ENCODE measurements around the gene OAS3.
"Not testable (repeated sequence)": the region's sequence is repeated elsewhere in the genome, so short reads cannot be mapped to it uniquely, and the experiment has no call there.

Gene OAS3, protein sequence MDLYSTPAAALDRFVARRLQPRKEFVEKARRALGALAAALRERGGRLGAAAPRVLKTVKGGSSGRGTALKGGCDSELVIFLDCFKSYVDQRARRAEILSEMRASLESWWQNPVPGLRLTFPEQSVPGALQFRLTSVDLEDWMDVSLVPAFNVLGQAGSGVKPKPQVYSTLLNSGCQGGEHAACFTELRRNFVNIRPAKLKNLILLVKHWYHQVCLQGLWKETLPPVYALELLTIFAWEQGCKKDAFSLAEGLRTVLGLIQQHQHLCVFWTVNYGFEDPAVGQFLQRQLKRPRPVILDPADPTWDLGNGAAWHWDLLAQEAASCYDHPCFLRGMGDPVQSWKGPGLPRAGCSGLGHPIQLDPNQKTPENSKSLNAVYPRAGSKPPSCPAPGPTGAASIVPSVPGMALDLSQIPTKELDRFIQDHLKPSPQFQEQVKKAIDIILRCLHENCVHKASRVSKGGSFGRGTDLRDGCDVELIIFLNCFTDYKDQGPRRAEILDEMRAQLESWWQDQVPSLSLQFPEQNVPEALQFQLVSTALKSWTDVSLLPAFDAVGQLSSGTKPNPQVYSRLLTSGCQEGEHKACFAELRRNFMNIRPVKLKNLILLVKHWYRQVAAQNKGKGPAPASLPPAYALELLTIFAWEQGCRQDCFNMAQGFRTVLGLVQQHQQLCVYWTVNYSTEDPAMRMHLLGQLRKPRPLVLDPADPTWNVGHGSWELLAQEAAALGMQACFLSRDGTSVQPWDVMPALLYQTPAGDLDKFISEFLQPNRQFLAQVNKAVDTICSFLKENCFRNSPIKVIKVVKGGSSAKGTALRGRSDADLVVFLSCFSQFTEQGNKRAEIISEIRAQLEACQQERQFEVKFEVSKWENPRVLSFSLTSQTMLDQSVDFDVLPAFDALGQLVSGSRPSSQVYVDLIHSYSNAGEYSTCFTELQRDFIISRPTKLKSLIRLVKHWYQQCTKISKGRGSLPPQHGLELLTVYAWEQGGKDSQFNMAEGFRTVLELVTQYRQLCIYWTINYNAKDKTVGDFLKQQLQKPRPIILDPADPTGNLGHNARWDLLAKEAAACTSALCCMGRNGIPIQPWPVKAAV

DNA sequence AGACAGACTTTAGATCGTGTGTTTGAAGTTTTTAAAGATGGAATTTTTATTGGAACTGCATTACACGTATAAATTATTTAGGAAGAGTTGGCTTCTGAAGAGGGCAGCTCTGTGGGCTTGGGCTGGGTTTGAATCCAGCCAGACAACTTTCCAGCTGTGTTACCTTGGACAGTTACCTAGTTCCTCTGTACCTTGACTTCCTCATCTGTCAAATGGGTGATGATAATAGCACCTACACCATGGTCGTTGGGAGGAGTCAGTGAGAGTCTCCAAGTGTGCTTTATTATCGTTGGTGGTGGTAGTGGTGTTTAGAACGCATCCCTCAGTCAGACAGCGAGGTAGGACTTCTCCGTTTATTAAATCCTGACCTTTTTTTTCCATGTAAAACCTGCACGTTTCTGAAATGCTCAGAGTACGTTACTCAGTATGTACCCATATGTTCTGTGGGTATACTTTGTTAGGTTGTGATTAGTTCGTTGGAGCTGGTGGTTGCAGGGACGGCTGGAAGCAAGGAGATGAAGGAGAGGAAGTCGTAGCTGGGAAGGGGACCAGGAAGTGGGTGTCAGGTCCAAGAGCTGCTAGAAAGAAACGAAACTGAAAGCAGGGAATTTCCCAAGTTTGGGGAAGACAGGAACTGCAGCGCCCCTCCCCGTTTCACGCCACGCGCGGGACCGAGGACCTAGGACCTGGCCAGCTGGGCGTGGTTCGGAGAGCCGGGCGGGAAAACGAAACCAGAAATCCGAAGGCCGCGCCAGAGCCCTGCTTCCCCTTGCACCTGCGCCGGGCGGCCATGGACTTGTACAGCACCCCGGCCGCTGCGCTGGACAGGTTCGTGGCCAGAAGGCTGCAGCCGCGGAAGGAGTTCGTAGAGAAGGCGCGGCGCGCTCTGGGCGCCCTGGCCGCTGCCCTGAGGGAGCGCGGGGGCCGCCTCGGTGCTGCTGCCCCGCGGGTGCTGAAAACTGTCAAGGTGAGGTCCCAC is at the start of gene OAS3:
Gene OAS3 (plus strand): TSS at position 734 of the 979 bp plus-strand sequence. CDS start 57 bp downstream, at position 791.
- DNase-seq: peak; percentile 62

DNA sequence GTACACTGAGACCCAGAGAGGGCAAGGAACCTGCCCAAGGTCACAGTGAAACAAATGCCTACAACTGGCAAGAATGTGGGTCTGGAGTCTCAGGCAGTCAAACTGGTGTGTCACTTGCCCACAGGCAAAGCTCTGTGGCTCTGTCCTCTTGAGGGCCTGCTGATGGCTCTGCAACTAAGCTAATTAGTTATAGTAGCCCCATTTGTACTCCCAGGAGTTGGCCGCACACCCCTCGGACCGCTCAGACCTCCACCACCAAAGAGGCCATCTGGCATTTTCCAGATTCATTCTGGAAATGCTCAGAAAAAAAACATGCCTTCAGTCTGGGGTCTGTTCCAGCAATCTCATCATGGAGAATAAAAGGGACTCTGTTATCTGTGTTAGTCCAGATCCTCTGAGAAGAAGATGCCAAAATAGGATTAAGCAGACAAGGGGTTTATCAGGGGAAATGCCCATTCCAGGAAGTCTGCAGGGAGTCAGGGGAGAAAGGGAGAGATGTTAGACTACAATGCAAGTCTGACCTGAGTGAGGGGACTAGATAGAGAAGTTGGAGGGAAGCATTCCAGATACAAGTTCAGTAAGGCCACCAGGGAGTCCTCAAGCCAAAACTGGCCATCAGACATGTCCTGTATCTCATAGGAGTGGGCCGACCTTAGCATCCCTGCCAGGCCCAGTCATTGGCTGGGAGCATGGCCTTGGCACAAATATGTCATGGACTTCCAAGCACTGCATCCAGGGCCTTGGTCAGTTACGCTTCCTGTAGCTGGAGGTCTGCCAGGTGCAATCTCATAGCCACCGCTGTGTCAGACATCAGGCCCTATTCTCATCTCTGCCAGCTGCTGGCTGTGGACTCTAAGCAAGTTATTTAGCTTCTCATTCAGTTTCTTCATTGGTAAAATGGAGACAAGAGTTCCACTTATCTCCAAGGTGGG is 46.9 kb upstream of the OAS3 start:
- no peak for DNase-seq

DNA sequence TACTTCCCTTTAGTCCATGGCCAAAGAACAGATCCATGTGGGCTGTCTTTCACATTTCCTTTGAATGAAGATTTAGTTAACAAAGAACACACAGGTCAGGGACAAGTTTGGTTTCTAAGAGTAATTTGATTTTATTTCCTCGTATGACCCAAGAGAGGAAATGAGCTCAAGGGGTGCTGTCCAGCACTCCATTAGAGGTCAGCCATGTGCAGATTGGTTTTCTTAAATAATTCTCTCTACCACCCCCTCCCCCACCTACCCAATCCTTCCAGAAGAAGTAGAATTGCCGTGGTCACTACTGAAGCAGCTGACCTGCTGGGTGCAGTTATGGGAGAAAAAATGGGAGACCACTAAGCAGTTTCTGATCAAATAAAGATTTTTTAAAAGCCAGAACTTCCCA is 45.4 kb upstream of the OAS3 start:
- no peak for DNase-seq

DNA sequence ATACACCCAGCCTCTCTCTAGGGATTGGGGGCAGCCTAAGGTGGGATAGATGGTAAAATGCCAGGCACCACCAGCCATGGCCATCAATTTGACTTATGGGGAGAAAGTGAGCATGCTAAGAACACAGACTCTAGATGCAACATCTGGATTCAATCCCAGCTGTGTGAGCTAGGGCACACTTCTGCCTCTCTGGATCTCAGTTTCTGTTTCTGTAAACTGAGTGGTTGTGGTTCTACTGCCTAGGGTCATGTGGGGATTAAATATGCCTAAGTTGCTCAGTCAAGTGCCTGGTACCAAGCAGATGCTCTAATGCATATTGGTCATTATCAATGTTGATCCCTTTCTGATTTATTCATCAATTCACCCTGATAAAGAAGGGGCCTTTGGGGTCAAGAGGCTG is 44.1 kb upstream of the OAS3 start:
- DNase-seq: no peak

DNA sequence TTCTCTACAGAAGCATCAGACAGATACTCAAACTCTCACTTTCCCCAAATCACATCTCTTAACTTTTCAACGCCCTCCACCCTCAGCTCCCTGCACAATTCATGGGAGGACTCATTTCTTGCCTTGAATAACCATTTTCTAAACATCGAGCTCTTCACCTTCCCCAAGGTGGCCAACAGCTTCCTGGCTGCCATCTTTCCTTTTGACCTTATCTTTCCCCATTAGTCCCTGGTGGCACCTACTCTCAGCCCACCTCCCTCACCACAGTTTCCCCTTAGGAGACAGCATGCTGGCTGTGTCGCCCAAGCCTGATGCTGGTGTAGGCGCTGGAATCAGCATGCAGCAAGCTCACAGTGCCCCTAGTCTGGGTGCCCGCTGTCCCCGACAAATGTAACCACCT is 39.9 kb upstream of the OAS3 start:
- DNase-seq: no peak

DNA sequence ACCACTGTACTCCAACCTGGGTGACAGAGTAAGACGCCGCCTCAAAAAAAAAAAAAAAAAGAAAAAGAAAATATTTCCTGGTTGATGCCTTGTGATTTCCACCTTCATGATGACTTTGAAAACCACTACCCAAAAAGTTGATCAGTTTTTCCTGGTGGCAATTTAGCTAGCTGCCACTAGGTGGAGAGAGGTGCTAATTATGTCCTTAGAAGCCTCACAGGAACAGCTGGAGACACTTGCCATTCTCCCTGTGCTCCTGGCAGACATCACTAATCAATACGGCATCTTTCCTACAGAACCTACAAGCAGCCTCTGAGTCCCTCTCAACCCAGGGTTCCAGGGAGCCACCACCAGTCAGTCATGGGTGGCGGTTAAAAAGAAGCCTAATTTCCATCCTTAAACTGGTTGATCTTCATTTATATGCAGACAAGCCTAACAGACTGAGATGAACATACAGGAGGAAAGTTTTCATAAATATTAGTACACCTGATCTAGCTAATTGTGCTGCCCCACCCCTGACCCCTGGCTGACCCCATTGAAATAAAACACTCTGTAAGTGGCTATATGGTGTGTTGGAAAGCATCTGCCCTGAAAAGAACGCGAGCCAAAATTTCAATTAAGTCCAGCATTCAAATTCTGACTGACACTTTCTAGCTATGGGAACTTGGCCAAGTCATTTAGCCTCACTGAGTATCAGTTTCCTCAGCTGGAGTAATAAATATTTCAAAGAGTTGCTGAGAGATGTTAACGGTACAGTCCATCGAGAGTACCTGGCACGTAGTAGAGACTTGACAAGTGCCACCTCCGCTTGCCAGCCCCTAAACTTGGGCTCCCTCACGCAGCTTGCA is 37.8 kb upstream of the OAS3 start:
- DNase-seq: peak; percentile 33

DNA sequence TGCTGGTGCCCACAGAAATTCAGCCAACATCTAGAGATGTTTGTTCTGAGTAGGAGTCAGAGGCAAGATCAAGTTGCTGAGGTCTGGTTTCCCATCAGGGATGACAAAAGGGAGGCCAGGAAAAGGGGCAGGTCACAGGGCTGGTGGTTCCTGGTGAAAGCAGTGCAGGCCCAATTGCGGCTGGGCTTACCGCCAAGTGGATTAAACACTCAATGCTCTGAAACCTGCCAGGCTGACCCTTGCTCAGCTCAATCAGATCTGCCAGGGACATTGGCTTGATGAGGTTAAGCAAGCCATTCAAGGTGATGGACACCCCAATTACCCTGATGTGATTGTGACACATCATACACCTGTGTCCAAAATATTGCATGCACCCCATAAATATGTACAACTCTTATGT is 37.0 kb upstream of the OAS3 start:
- no peak for DNase-seq

DNA sequence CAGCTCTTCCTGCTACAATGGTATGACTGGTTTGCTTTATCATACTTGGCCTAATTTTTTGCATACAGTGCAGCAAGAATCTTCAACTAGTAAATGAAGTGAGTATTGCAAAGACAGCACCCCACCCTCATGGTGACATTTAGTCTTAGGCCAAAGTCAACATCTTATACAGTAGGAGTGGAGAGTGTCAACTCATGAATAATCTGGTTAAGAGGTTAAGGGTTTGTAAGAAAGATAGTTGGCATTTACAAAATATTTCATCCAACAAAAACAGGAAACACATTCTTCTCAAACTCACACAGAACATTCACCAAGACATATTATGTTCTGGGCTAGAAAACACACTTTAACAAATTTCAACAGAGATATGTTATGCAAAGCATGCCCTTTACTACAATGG is 33.7 kb upstream of the OAS3 start:
- no peak for DNase-seq

DNA sequence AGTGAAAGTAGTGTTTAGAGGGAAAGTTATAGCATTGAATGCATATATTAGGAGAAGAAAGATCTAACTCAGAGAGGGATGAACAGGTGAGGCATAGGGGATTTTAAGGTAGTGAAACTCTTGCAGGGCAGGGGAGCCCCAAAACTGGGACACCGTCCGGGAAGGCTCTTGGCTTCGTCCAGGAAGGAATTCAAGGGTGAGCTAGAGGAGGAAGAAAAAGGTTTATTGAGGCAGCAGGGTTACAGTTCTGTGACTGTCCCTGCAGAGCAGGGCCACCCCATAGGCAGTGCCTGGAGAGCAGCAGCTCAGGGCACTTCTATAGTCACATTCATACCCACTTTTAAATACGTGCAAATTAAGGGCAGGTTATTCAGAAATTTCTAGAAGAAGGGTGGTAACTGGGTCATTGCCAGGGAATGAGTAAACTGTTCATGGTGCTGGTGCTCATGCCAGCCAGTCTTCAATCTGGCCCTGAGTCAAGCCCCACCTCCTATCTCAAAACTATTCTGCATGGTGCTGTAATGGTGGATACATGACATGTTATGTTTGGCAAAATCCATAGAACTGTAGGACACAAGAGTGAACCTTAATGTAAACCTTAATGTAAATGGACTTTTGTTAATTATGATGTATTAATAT is 32.7 kb upstream of the OAS3 start:
- no peak for DNase-seq

DNA sequence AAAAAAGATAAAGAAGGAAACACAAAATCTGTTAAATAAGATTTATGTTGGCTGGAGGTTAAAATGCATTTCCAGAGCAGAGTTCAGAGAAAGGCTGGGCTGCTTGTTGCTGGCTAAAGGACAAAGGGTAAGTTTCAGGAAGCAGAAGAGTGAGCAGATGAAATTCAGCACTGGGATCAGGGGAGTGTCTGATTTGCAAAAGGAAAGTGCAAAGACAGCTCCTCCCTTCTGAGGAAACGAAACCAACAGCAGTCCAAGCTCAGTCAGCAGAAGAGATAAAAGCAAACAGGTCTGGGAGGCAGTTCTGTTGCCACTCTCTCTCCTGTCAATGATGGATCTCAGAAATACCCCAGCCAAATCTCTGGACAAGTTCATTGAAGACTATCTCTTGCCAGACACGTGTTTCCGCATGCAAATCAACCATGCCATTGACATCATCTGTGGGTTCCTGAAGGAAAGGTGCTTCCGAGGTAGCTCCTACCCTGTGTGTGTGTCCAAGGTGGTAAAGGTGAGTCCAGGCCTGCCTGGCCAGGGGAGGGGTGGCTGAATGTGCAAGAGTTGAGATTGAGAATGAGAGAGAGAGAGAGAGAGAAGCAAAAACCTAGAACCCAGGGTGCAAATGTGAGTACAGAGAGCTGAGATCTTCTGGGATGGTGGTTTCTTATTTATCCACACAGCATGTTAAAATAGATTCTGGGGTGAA is 31.4 kb upstream of the OAS3 start, which contains the start of gene OAS1:
Gene OAS1 (plus strand): TSS at position 251 of the 703 bp plus-strand sequence. CDS start 78 bp downstream, at position 329.
- DNase-seq: peak; percentile 41

DNA sequence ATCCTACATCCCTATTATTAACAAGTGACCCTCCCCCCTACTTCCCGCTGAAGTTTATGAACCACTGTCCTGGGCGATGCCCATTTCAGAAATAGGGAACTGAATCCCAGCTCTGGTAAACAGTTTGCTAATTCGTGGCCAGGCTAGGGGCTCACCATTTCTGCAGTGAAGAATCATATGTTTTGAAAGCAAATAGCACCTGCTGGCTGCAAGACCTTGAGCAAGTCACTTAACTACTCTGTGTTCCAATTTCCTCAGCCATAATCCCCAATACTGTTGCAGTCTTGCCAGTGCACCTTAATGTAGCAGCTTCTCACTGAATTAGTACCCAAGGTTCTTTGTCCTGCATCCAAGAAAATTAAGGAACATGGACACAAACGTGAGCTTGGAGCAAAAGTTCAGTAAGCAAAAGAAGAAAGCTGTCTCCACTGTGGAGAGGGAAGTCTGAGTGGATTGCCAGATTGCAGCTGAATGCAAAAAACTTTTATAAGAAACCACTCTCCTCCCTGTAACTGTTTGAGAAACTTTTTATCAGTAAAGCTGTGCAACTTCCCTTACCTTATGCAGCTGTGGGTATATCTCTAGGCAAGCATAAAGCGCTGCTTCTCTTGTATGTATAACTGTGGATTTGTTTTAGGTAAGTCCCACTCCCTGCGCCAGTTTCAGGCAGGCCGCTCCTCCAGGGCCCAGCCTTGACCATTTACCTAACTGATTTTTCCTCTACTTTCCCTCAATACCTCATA is 30.7 kb upstream of the OAS3 start:
- no peak for DNase-seq

DNA sequence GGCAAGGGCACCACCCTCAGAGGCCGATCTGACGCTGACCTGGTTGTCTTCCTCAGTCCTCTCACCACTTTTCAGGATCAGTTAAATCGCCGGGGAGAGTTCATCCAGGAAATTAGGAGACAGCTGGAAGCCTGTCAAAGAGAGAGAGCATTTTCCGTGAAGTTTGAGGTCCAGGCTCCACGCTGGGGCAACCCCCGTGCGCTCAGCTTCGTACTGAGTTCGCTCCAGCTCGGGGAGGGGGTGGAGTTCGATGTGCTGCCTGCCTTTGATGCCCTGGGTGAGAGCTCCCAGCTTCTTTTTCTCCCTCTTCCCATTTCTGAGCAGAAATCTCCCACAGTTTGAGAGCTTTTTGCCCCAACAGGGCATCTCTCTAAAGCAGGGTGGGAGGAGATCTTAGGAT is 29.7 kb upstream of the OAS3 start:
- no peak for DNase-seq

DNA sequence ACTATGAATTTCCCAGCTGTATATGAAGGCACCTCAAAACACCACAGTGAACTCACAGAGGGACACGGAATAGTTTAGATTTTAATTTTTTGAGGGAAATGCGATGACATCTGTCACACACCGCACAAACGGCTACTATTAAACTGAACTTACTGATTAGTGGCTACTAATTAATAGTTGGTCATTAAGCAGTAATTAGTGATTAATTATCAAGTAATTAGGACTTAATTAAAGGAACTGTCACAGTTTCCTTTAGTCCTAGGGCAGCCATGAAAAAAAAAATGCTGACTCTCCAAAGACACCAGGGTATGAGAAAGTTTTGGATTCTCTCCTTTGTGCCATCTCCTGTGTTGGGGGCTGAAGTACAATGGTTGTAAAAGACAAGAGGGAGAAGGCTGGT is 28.6 kb upstream of the OAS3 start:
- no peak for DNase-seq

DNA sequence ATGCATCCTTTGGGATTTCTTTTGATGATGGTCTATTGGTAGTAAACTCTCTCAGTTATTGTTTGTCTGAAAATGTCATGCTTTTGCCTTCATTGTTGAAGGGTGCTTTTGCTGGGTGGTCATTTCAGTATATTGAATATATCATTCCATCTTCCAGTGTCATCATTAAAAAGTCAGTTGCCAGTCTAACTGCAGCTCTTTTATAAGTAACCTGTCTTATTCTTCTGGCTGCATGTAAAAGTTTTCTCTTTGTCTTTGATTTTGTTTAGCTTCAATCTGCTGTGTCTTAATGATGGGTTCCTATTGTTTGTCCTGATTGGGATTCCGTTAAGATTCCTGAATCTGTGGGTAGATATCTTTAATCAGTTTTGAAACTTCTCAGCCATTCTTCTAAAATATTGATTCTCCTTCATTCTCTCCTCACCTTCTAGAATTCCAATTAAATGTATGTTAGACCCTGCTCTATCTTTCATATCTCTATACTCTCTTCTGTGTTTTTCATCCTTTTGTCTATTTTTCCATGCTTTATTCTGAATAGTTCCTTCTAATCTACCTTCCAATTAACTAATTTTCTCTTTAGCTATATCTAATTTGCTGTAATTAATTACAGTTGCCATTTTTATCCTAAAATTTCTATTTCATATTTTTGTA is 25.1 kb upstream of the OAS3 start:
- DNase-seq: no peak

DNA sequence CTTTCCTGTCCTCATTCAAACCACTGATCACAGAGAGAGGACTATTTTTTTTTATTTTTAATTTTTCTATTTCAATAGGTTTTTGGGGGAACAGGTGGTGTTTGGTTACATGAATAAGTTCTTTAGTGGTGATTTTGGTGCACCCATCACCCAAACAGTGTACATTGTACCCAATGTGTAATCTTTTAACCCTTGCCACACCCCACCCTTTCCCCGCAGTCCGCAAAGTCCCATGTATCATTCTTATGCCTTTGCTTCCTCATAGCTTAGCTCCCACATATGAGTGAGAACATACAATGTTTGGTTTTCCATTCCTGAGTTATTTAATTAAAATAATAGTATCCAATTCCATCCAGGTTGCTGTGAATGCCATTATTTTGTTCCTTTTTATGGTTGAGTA is 24.4 kb upstream of the OAS3 start:
- not testable (repeated sequence) for DNase-seq

DNA sequence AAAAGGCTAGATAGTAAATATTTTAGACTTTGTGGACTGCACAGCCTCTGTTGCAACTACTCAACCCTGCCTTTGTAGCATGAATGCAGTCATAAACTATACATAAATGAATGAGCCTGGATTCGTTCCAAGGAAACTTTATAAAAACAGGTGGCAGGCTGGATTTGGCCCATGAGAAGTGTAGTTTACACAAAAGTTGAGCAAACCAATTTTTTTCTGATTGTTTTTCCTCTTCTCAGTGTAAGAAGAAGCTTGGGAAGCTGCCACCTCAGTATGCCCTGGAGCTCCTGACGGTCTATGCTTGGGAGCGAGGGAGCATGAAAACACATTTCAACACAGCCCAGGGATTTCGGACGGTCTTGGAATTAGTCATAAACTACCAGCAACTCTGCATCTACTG is 22.0 kb upstream of the OAS3 start:
- no peak for DNase-seq

DNA sequence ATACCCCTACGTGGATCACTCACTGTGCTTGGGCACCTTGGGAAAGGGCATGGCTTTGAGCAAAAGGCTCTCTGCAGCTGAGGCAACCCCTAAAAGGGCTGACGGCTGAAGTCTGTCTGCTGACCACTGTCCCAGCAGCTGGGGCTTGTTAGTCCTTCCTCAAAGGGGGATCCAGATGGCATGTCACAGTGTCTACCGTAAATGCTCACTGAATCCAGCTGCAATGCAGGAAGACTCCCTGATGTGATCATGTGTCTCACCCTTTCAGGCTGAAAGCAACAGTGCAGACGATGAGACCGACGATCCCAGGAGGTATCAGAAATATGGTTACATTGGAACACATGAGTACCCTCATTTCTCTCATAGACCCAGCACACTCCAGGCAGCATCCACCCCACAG is 19.2 kb upstream of the OAS3 start:
- DNase-seq: no peak

DNA sequence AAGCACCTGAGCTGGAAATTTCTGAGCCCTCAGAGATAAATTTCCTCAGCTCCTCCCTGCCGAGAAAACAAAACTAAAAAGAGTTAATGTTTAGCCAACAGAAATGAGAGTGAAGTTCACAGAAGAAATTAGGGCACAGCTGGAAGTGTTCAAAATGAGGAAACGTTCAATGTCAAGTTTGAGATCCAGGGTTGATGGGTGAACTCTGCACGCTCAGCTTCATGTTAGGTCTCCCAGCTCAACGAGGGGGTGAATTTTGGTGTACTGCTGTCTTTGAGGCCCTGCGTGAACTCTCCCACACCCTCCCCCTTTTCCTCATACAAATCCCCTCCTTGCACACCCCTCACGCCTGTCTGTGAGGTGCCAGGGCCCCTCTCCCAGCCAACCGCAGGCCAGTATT is 13.3 kb upstream of the OAS3 start:
- DNase-seq: no peak
